ENCODE measurements around the gene ACIN1. TPM values are rescaled to one million over a fixed set of nuclear protein-coding genes. Genes with fewer than 3 reads are reported as not detected.

Gene ACIN1
- total and polyA plus RNA-seq, 2 of the 13 experiments (the other 11 are each of a cell fraction or from before 2014, with no cell fraction given), result 165 to 183 TPM

- TF ChIP-seq, protein P1, sequence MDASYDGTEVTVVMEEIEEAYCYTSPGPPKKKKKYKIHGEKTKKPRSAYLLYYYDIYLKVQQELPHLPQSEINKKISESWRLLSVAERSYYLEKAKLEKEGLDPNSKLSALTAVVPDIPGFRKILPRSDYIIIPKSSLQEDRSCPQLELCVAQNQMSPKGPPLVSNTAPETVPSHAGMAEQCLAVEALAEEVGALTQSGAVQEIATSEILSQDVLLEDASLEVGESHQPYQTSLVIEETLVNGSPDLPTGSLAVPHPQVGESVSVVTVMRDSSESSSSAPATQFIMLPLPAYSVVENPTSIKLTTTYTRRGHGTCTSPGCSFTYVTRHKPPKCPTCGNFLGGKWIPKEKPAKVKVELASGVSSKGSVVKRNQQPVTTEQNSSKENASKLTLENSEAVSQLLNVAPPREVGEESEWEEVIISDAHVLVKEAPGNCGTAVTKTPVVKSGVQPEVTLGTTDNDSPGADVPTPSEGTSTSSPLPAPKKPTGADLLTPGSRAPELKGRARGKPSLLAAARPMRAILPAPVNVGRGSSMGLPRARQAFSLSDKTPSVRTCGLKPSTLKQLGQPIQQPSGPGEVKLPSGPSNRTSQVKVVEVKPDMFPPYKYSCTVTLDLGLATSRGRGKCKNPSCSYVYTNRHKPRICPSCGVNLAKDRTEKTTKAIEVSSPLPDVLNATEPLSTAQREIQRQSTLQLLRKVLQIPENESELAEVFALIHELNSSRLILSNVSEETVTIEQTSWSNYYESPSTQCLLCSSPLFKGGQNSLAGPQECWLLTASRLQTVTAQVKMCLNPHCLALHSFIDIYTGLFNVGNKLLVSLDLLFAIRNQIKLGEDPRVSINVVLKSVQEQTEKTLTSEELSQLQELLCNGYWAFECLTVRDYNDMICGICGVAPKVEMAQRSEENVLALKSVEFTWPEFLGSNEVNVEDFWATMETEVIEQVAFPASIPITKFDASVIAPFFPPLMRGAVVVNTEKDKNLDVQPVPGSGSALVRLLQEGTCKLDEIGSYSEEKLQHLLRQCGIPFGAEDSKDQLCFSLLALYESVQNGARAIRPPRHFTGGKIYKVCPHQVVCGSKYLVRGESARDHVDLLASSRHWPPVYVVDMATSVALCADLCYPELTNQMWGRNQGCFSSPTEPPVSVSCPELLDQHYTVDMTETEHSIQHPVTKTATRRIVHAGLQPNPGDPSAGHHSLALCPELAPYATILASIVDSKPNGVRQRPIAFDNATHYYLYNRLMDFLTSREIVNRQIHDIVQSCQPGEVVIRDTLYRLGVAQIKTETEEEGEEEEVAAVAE (CRISPR knock-in tag; IDR thresholded peaks at IDR 0.05; ENCODE audit: borderline replicate concordance), result peak; percentile 81; the same call in 1 of the 2 replicates
- peak; percentile 67; the same call in 1 of the 2 replicates for TF ChIP-seq ZNF350 (CRISPR knock-in tag; IDR thresholded peaks at IDR 0.05; ENCODE audit: borderline replicate concordance, low read depth)
- no peak for TF ChIP-seq HNRNPUL1 (IDR thresholded peaks at IDR 0.05; ENCODE audit: low read depth, low read length)
- TF ChIP-seq KDM3A (CRISPR knock-in tag; IDR thresholded peaks at IDR 0.05; ENCODE audit: low read depth), result peak; percentile 89; the same call in 1 of the 2 replicates
- TF ChIP-seq ZNF652 (CRISPR knock-in tag; IDR thresholded peaks at IDR 0.05; ENCODE audit: borderline replicate concordance, low read depth), result no peak; the same call in 1 of the 2 replicates
- TF ChIP-seq, protein P2, sequence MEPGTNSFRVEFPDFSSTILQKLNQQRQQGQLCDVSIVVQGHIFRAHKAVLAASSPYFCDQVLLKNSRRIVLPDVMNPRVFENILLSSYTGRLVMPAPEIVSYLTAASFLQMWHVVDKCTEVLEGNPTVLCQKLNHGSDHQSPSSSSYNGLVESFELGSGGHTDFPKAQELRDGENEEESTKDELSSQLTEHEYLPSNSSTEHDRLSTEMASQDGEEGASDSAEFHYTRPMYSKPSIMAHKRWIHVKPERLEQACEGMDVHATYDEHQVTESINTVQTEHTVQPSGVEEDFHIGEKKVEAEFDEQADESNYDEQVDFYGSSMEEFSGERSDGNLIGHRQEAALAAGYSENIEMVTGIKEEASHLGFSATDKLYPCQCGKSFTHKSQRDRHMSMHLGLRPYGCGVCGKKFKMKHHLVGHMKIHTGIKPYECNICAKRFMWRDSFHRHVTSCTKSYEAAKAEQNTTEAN (CRISPR knock-in tag; conservative IDR thresholded peaks at IDR 0.05), result no peak
- TF ChIP-seq ZNF503 (CRISPR knock-in tag; IDR thresholded peaks at IDR 0.05), result no peak
- TF ChIP-seq STAT5B (CRISPR knock-in tag; IDR thresholded peaks at IDR 0.05), result 0 out of 2 replicates have a peak, but pooled peaks have one; percentile 46
- TF ChIP-seq SMAD1 (CRISPR knock-in tag; IDR thresholded peaks at IDR 0.05; ENCODE audit: borderline replicate concordance, low read depth), result no peak
- TF ChIP-seq TOE1 (CRISPR knock-in tag; IDR thresholded peaks at IDR 0.05), result peak; percentile 98
- no peak for TF ChIP-seq ZNF660 (CRISPR knock-in tag; IDR thresholded peaks at IDR 0.05; ENCODE audit: borderline replicate concordance, low read depth)
- no peak for TF ChIP-seq REL (CRISPR knock-in tag; conservative IDR thresholded peaks at IDR 0.05)
- peak; percentile 48; the same call in 1 of the 2 replicates for TF ChIP-seq ZNF335 (CRISPR knock-in tag; IDR thresholded peaks at IDR 0.05)
- peak; percentile 69 for TF ChIP-seq YY1 (IDR thresholded peaks at IDR 0.05; ENCODE audit: insufficient read depth, insufficient replicate concordance, low read depth, low read length)
- peak; percentile 85 for TF ChIP-seq ATF2 (CRISPR knock-in tag; IDR thresholded peaks at IDR 0.05)
Measured at GRCh38 chr14:23068789-23069412, 26.0 kb downstream of the ACIN1 start (continued).

All from HepG2 (cell line).